HCT116 (cell line): ENCODE data around the gene TBC1D14. TPM values are rescaled to one million over a fixed set of nuclear protein-coding genes. Genes with fewer than 3 reads are reported as not detected.

Experiments
- ATAC-seq: fragments of 200-7000 bp; cut with Tn5 transposase; 2 replicates; pipeline ENCODE4 v1.9.1; 2020; ENCODE audit warnings: mild to moderate bottlenecking, moderate library complexity
- BruUV-seq: library from RNA; stranded (reverse); fragments of 400-500 nt; replicated peaks from 2 replicates; lab custom pipeline; 2021; lab: Mats Ljungman, UMichigan
- CTCF ChIA-PET: fragments of 300-600 bp; sonication (Branson Sonifier 250); formaldehyde crosslinking; loops from one replicate; lab custom pipeline; 2021; ENCODE audit warnings: antibody characterized with exemption; lab: Charles Lee
- POLR2A ChIA-PET: fragments of 300-600, 350-600 bp; sonication (Branson Sonifier 250); formaldehyde crosslinking; loops from one replicate; lab custom pipeline; 2021; ENCODE audit warnings: antibody characterized with exemption; lab: Charles Lee
- RAD21 ChIA-PET, 2 experiments: fragments of 300-600 bp; sonication (Branson Sonifier 250); formaldehyde crosslinking; loops; one replicate each; lab custom pipeline; 2023; ENCODE audit warnings: low total read pairs in 2 of 2; ENCODE audit not compliant: uncharacterized antibody in 2 of 2, unreplicated experiment in 2 of 2, low non-redundant PET in 1 of 2; lab: Charles Lee
- DNase-seq: peaks from one replicate; pipeline ENCODE4 v3.0.0-alpha.2; 2010; ENCODE audit warnings: low read depth, low spot score
- H2AFZ ChIP-seq: fragments of 200-600 bp; shearing (Covaris generic), sonication (generic); 2 replicates; pipeline ENCODE4 v1.6.1; 2017; ENCODE audit warnings: low read depth, mixed run types, mixed read lengths, antibody characterized with exemption, low read length; ENCODE audit not compliant: poor library complexity, severe bottlenecking
- H3K27ac ChIP-seq: 2 replicates; pipeline ENCODE4 v1.5.1; 2012; ENCODE audit warnings: low read depth, low read length
- H3K27me3 ChIP-seq: fragments of 200-600 bp; sonication (generic); 2 replicates; pipeline ENCODE4 v1.6.1; 2016; ENCODE audit warnings: mixed run types, low read length, mixed read lengths; ENCODE audit not compliant: insufficient read depth
- H3K36me3 ChIP-seq, 2 experiments: fragments of 200-500 bp in 1 of 2; fragments of 200-600 bp in 1 of 2; sonication (Bioruptor generic) in 1 of 2; sonication (generic) in 1 of 2; 2 replicates each; pipeline versions ENCODE4 v1.5.1 to v1.6.1; 2014 to 2016; ENCODE audit warnings: low read length in 2 of 2, inconsistent platforms in 1 of 2, mixed read lengths in 1 of 2, mixed run types in 1 of 2; ENCODE audit not compliant: insufficient read depth in 2 of 2, control insufficient read depth in 1 of 2
- H3K4me1 ChIP-seq, 2 experiments: fragments of 200-600 bp in 1 of 2; sonication (generic) in 1 of 2; 2 replicates each; pipeline versions ENCODE4 v1.5.1 to v1.6.1; 2012 to 2017; ENCODE audit warnings: low read length in 2 of 2, inconsistent platforms in 1 of 2, mild to moderate bottlenecking in 1 of 2, mixed read lengths in 1 of 2, mixed run types in 1 of 2, moderate library complexity in 1 of 2; ENCODE audit not compliant: insufficient read depth in 2 of 2, control insufficient read depth in 1 of 2
- H3K4me2 ChIP-seq: fragments of 200-600 bp; sonication (generic); 2 replicates; pipeline ENCODE4 v1.6.1; 2017; ENCODE audit warnings: mixed run types, low read length, mixed read lengths
- H3K4me3 ChIP-seq, 2 experiments: fragments of 200-600 bp in 1 of 2; sonication (generic) in 1 of 2; replicated peaks in 1 of 2; 2 replicates each; pipeline ENCODE4 v1.5.1; 2011 to 2016; ENCODE audit warnings: low read length in 2 of 2, control low read depth in 1 of 2, low read depth in 1 of 2, mild to moderate bottlenecking in 1 of 2, mixed read lengths in 1 of 2, mixed run types in 1 of 2
- H3K79me2 ChIP-seq: fragments of 200-600 bp; sonication (generic); 2 replicates; pipeline ENCODE4 v1.6.1; 2017; ENCODE audit warnings: mild to moderate bottlenecking, mixed run types, low read length, moderate library complexity, mixed read lengths; ENCODE audit not compliant: insufficient read depth
- H3K9ac ChIP-seq: fragments of 200-600 bp; sonication (generic); 2 replicates; pipeline ENCODE4 v1.6.1; 2016; ENCODE audit warnings: low read length, mixed read lengths
- H3K9me2 ChIP-seq: fragments of 200-600 bp; sonication (generic), shearing (Covaris generic); 2 replicates; pipeline ENCODE4 v1.6.1; 2017; ENCODE audit warnings: mixed run types, mild to moderate bottlenecking, moderate library complexity; ENCODE audit not compliant: insufficient read depth
- H3K9me3 ChIP-seq, 2 experiments: fragments of 200-500 bp in 1 of 2; fragments of 200-600 bp in 1 of 2; sonication (Bioruptor generic) in 1 of 2; sonication (generic) in 1 of 2; 2 replicates each; pipeline ENCODE4 v1.6.1; 2014 to 2017; ENCODE audit warnings: low read length in 2 of 2, mixed read lengths in 2 of 2, inconsistent platforms in 1 of 2, low read depth in 1 of 2, mild to moderate bottlenecking in 1 of 2, mixed run types in 1 of 2, moderate library complexity in 1 of 2; ENCODE audit not compliant: control insufficient read depth in 1 of 2, insufficient read depth in 1 of 2
- H4K20me1 ChIP-seq: fragments of 200-600 bp; sonication (generic), shearing (Covaris generic); 2 replicates; pipeline ENCODE4 v1.6.1; 2017; ENCODE audit warnings: mixed run types, mild to moderate bottlenecking, moderate library complexity; ENCODE audit not compliant: insufficient read depth
- ATF3 ChIP-seq: IDR thresholded peaks from 2 replicates; pipeline ENCODE4 v1.6.1; 2012
- FOSL1 ChIP-seq: IDR thresholded peaks from 2 replicates; pipeline ENCODE4 v1.6.1; 2012; ENCODE audit warnings: low read depth
- JUND ChIP-seq: IDR thresholded peaks from 2 replicates; pipeline ENCODE4 v1.6.1; 2012
- POLR2A ChIP-seq: IDR thresholded peaks from 2 replicates; pipeline ENCODE4 v1.7.0; 2011; ENCODE audit warnings: borderline replicate concordance; ENCODE audit not compliant: insufficient read depth, insufficient read length; ENCODE audit errors: extremely low read depth
- RAD21 ChIP-seq: IDR thresholded peaks from 2 replicates; pipeline ENCODE4 v1.6.1; 2012; ENCODE audit warnings: low read depth, mild to moderate bottlenecking
- REST ChIP-seq: IDR thresholded peaks from 2 replicates; pipeline ENCODE4 v1.6.1; 2012; ENCODE audit warnings: low read depth
- TCF7L2 ChIP-seq: IDR thresholded peaks from 2 replicates; pipeline ENCODE4 v1.7.0; 2011; ENCODE audit warnings: borderline replicate concordance, inconsistent platforms; ENCODE audit not compliant: insufficient read depth, insufficient read length; ENCODE audit errors: extremely low read depth
- YY1 ChIP-seq: IDR thresholded peaks from 2 replicates; pipeline ENCODE4 v1.6.1; 2011; ENCODE audit warnings: low read length, low read depth, moderate library complexity, mild to moderate bottlenecking; ENCODE audit not compliant: insufficient replicate concordance; ENCODE audit errors: extremely low read depth
- ZFX ChIP-seq: fragments of 450-650 bp; IDR thresholded peaks from 2 replicates; pipeline ENCODE4 v1.6.1; 2017
- intact Hi-C: fragments of 100-400 bp; cut with micrococcal nuclease; formaldehyde crosslinking; loops from 2 replicates; pipeline ENCODE4 v1.10.0; 2022
- total RNA-seq: library from RNA; stranded (reverse); gene quantifications from one replicate; pipeline ENCODE4 v1.2.1, GENCODE V29; 2021; ENCODE audit not compliant: unreplicated experiment
- TF ChIP-seq, protein P1 (sequence below), 3 experiments: fragments of 200-600 bp in 1 of 3; sonication (generic) in 1 of 3; IDR thresholded peaks in 2 of 3; conservative IDR thresholded peaks in 1 of 3; 2 replicates each; pipeline ENCODE4 v1.5.1; 2012 to 2017; ENCODE audit warnings: low read depth in 2 of 3, low read length in 2 of 3, antibody characterized with exemption in 1 of 3, borderline replicate concordance in 1 of 3, control low read depth in 1 of 3, mild to moderate bottlenecking in 1 of 3, mixed read lengths in 1 of 3, mixed run types in 1 of 3, moderate library complexity in 1 of 3; ENCODE audit not compliant: insufficient read depth in 1 of 3

Gene TBC1D14
- total RNA-seq, 1 experiment from 2014 or later, result 62.9 TPM

GRCh38 chr4:7020290-7020689 is 110.7 kb downstream of the TBC1D14 start:
- Histone ChIP-seq H3K9ac (no peak overlapping the region), H3K9me2 (no peaks in the 10 kb centered on the region), H4K20me1 (no peaks in the 10 kb centered on the region), H3K9me3 (no peaks in the 10 kb centered on the region), H3K4me3 (no peak overlapping the region), H3K27me3 (no peaks in the 10 kb centered on the region), H3K4me1 (peaks cover 0 to 37% of the 10 kb centered on the region in 2 experiments; a peak in 2 of 4 replicates), H3K36me3 (peaks cover 8 to 33% of the 10 kb centered on the region in 2 experiments; a peak in 3 of 4 replicates), H3K79me2 (peaks cover 4% of the 10 kb centered on the region; the same call in 1 of the 2 replicates), H3K27ac (no peak overlapping the region)
- ChIA-PET RAD21 (no interaction called here), POLR2A (no interaction called here), CTCF (no interaction called here)
- no peak for DNase-seq
- BruUV-seq, result no TSS peak
- ATAC-seq, result no peak
- intact Hi-C loops, result no loop called here
- TF ChIP-seq YY1 (no peak), TCF7L2 (no peak), JUND (no peak)
- TF ChIP-seq, all 23 proteins: peak for 0
- Histone ChIP-seq H3K4me2 (no peak overlapping the region), H2AFZ (no peak overlapping the region)

DNA sequence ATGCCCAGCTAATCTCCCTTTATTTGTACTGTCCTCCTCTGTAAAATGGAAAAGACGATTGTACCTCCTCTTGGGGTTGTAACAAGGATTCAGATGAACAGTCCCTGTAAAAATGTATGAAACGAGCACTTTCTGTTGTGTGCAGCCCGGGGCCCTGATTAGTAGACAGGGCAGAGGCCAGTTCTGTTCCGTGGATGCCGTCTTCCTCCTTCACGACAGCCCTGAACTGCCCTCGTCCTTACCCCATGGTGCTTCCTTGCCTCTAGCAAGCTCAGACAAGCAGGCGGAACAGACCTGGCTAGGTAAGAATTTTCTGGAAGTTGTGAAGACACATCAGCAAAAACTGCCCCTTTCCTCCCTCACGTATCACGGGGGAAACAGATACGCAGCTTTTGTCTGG is 111.2 kb downstream of the TBC1D14 start:
- Histone ChIP-seq H2AFZ (no peak overlapping the region), H3K4me1 (peaks cover 0 to 37% of the 10 kb centered on the region in 2 experiments; a peak in 2 of 4 replicates), H3K4me3 (no peak overlapping the region), H3K27me3 (no peaks in the 10 kb centered on the region), H4K20me1 (no peaks in the 10 kb centered on the region), H3K36me3 (peaks cover 5 to 27% of the 10 kb centered on the region in 2 experiments; a peak in 3 of 4 replicates), H3K9me3 (no peaks in the 10 kb centered on the region), H3K9me2 (no peaks in the 10 kb centered on the region), H3K79me2 (peaks cover 4% of the 10 kb centered on the region; the same call in 1 of the 2 replicates), H3K9ac (no peak overlapping the region), H3K4me2 (no peak overlapping the region), H3K27ac (no peak overlapping the region)
- CTCF ChIA-PET, result no interaction called here
- RAD21 ChIA-PET, result no interaction called here
- ATAC-seq (no peak), DNase-seq (no peak)
- POLR2A ChIA-PET, result no interaction called here
- TF ChIP-seq POLR2A (no peak), ZFX (no peak), FOSL1 (no peak), RAD21 (no peak), ATF3 (no peak), REST (no peak)
- TF ChIP-seq, protein P1, sequence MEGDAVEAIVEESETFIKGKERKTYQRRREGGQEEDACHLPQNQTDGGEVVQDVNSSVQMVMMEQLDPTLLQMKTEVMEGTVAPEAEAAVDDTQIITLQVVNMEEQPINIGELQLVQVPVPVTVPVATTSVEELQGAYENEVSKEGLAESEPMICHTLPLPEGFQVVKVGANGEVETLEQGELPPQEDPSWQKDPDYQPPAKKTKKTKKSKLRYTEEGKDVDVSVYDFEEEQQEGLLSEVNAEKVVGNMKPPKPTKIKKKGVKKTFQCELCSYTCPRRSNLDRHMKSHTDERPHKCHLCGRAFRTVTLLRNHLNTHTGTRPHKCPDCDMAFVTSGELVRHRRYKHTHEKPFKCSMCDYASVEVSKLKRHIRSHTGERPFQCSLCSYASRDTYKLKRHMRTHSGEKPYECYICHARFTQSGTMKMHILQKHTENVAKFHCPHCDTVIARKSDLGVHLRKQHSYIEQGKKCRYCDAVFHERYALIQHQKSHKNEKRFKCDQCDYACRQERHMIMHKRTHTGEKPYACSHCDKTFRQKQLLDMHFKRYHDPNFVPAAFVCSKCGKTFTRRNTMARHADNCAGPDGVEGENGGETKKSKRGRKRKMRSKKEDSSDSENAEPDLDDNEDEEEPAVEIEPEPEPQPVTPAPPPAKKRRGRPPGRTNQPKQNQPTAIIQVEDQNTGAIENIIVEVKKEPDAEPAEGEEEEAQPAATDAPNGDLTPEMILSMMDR (IDR thresholded peaks at IDR 0.05 in 2 of 3, conservative IDR thresholded peaks at IDR 0.05 in 1 of 3; ENCODE audit: borderline replicate concordance in 1 of 3, insufficient read depth in 1 of 3, low read depth in 2 of 3, low read length in 2 of 3), result no peak
- BruUV-seq, result no TSS peak
- intact Hi-C loops, result no loop called here
